GM12878 (cell line): Measurements from ENCODE around the gene ROPN1B. TPM values are rescaled to one million over a fixed set of nuclear protein-coding genes. Genes with fewer than 3 reads are reported as not detected.

Source experiments
- ATAC-seq: fragments of 200-7000 bp; cut with Tn5 transposase; 3 replicates; pipeline ENCODE4 v1.9.1; 2020; ENCODE audit warnings: mild to moderate bottlenecking, moderate library complexity
- BruUV-seq: library from RNA; stranded (reverse); fragments of 400-500 nt; replicated peaks from 2 replicates; lab custom pipeline; 2021; lab: Mats Ljungman, UMichigan
- CTCF ChIA-PET: fragments of 300-600 bp; sonication (Branson Sonifier 250); formaldehyde crosslinking; extraction: SDS; loops from one replicate; lab custom pipeline; 2021; ENCODE audit warnings: inconsistent platforms; lab: Yijun Ruan, JAX
- POLR2A ChIA-PET: fragments of 350-600 bp; formaldehyde crosslinking; extraction: SDS; loops from one replicate; lab custom pipeline; 2021; ENCODE audit warnings: inconsistent platforms; lab: Charles Lee
- RAD21 ChIA-PET: fragments of 300-600 bp; sonication (Branson Sonifier 250); formaldehyde crosslinking; loops from one replicate; lab custom pipeline; 2023; ENCODE audit warnings: antibody characterized with exemption; ENCODE audit not compliant: unreplicated experiment; lab: Charles Lee
- SMC1A ChIA-PET: fragments of 300-600 bp; sonication (Branson Sonifier 250); formaldehyde crosslinking; loops from one replicate; lab custom pipeline; 2023; ENCODE audit not compliant: unreplicated experiment, uncharacterized antibody; lab: Charles Lee
- DNase-seq: peaks from one replicate; pipeline ENCODE4 v3.0.0-alpha.2; 2011; ENCODE audit warnings: low read depth, low spot score
- FAIRE-seq: peaks from 3 replicates; lab custom pipeline; 2011; peaks lifted over from hg19 to GRCh38; lab: Jason Lieb, UNC
- H2AFZ ChIP-seq: 2 replicates; pipeline ENCODE4 v1.6.0; 2011; ENCODE audit warnings: low read depth, low read length, control low read depth; ENCODE audit not compliant: control insufficient read depth
- H3K27ac ChIP-seq: 2 replicates; pipeline ENCODE4 v1.5.1; 2011; ENCODE audit warnings: control low read depth; ENCODE audit not compliant: control insufficient read depth, insufficient read depth
- H3K27me3 ChIP-seq, 2 experiments: replicated peaks in 1 of 2; 2 replicates each; pipeline versions ENCODE4 v1.6.0 to v1.6.1; 2011; ENCODE audit warnings: low read length in 1 of 2; ENCODE audit not compliant: control insufficient read depth in 2 of 2, insufficient read depth in 2 of 2
- H3K36me3 ChIP-seq, 2 experiments: 2 replicates each; pipeline ENCODE4 v1.5.1; 2011; ENCODE audit warnings: low read length in 1 of 2; ENCODE audit not compliant: control insufficient read depth in 2 of 2, insufficient read depth in 2 of 2
- H3K4me1 ChIP-seq: 2 replicates; pipeline ENCODE4 v1.6.1; 2011; ENCODE audit warnings: mild to moderate bottlenecking, low read length, moderate library complexity, mixed read lengths; ENCODE audit not compliant: control insufficient read depth, insufficient read depth
- H3K4me2 ChIP-seq: 2 replicates; pipeline ENCODE4 v1.6.0; 2011; ENCODE audit warnings: control low read depth; ENCODE audit not compliant: control insufficient read depth, insufficient read depth
- H3K4me3 ChIP-seq: fragments of 200-600 bp; sonication (generic); 2 replicates; pipeline ENCODE4 v1.5.1; 2016
- H3K79me2 ChIP-seq: 2 replicates; pipeline ENCODE4 v1.6.0; 2011; ENCODE audit warnings: low read length; ENCODE audit not compliant: control insufficient read depth, insufficient read depth
- H3K9ac ChIP-seq: 2 replicates; pipeline ENCODE4 v1.8.0; 2011; ENCODE audit warnings: low read length, control low read depth, mixed read lengths; ENCODE audit not compliant: control insufficient read depth, insufficient read depth
- H3K9me3 ChIP-seq: replicated peaks from 3 replicates; pipeline ENCODE4 v1.5.1; 2011; ENCODE audit warnings: mild to moderate bottlenecking, low read length; ENCODE audit not compliant: control insufficient read depth, insufficient read depth
- H4K20me1 ChIP-seq: 2 replicates; pipeline ENCODE4 v1.6.0; 2011; ENCODE audit not compliant: control insufficient read depth, insufficient read depth
- ATF2 ChIP-seq: IDR thresholded peaks from 2 replicates; pipeline ENCODE4 v1.6.1; 2012; ENCODE audit warnings: low read length, inconsistent platforms
- ATF7 ChIP-seq: fragments of 450-650 bp; IDR thresholded peaks from 2 replicates; pipeline ENCODE4 v1.6.1; 2016; ENCODE audit warnings: low read depth, mild to moderate bottlenecking
- BRCA1 ChIP-seq: IDR thresholded peaks from 2 replicates; pipeline ENCODE4 v1.6.1; 2011; ENCODE audit warnings: low read depth, low read length, improper control_type of control experiment
- CREB1 ChIP-seq: IDR thresholded peaks from 2 replicates; pipeline ENCODE4 v1.6.1; 2012; ENCODE audit warnings: low read depth, mild to moderate bottlenecking, inconsistent platforms
- CTCF ChIP-seq, 3 experiments: IDR thresholded peaks in 2 of 3; conservative IDR thresholded peaks in 1 of 3; 2 replicates each; pipeline ENCODE4 v1.5.1; 2011; ENCODE audit warnings: low read depth in 3 of 3, low read length in 3 of 3, mild to moderate bottlenecking in 3 of 3, control low read depth in 2 of 3, moderate library complexity in 2 of 3, inconsistent platforms in 1 of 3, mixed read lengths in 1 of 3; ENCODE audit not compliant: control insufficient read depth in 2 of 3, insufficient read depth in 1 of 3; ENCODE audit errors: extremely low read depth in 1 of 3
- JUND ChIP-seq: IDR thresholded peaks from 2 replicates; pipeline ENCODE4 v1.6.1; 2012; ENCODE audit warnings: low read depth, mild to moderate bottlenecking, low read length, improper control_type of control experiment, moderate library complexity
- MTA3 ChIP-seq: IDR thresholded peaks from 2 replicates; pipeline ENCODE4 v1.6.1; 2012; ENCODE audit warnings: low read length, inconsistent platforms, borderline replicate concordance
- NFIC ChIP-seq: IDR thresholded peaks from 2 replicates; pipeline ENCODE4 v1.6.1; 2012; ENCODE audit warnings: low read depth, mild to moderate bottlenecking, inconsistent platforms, low read length, moderate library complexity
- PAX8 ChIP-seq: fragments of 450-650 bp; IDR thresholded peaks from 2 replicates; pipeline ENCODE4 v1.6.1; 2017; ENCODE audit warnings: mild to moderate bottlenecking, moderate library complexity
- SPI1 ChIP-seq: IDR thresholded peaks from 2 replicates; pipeline ENCODE4 v1.6.1; 2011; ENCODE audit warnings: low read depth, mild to moderate bottlenecking, low read length, moderate library complexity, borderline replicate concordance; ENCODE audit not compliant: insufficient read depth
- USF2 ChIP-seq: IDR thresholded peaks from 2 replicates; pipeline ENCODE4 v1.6.1; 2011; ENCODE audit warnings: low read depth, low read length, improper control_type of control experiment, borderline replicate concordance
- ZBTB11 ChIP-seq: fragments of 450-650 bp; formaldehyde crosslinking; IDR thresholded peaks from 2 replicates; pipeline ENCODE4 v1.5.0; 2022; ENCODE audit warnings: mild to moderate bottlenecking, missing genetic modification characterization
- WGBS: methylation state at CpG from one replicate; pipeline ENCODE4 v1.1.6; 2016; ENCODE audit warnings: low lambda C conversion rate; ENCODE audit not compliant: insufficient replicate concordance, insufficient coverage; ENCODE audit errors: missing lambda C conversion rate; 5-methylcytosine and 5-hydroxymethylcytosine counted together
- in situ Hi-C: fragments of 300-500 bp; cut with MboI; formaldehyde crosslinking; loops from 9 replicates; pipeline ENCODE4 v1.14.3; 2018; ENCODE audit warnings: mixed read lengths
- intact Hi-C: fragments of 100-400 bp; cut with micrococcal nuclease; formaldehyde crosslinking; loops from one replicate; pipeline ENCODE4 v1.14.2; 2022; ENCODE audit not compliant: unreplicated experiment
- polyA plus RNA-seq, 11 experiments: library from polyadenylated mRNA; depleted of rRNA in 4 of 11; unstranded in 6 of 11; stranded (reverse) in 5 of 11; fragments of >200 nt; fragmentation: Nextera tagmentation in 4 of 11; fragmentation: Illumina TruSeq in 1 of 11; extraction: Ambion mirVana in 4 of 11; extraction: Trizol in 1 of 11; gene quantifications; 1 replicate in 1 of 11; 2 replicates in 10 of 11; pipeline versions ENCODE4 v1.2.1 to v1.2.3, GENCODE V29; 2011 to 2016; ENCODE audit warnings: inconsistent platforms in 2 of 11, missing spikeins in 2 of 11, low read depth in 1 of 11
- total RNA-seq, 4 experiments: library from RNA; depleted of rRNA in 3 of 4; stranded (reverse); fragments of >200 nt in 3 of 4; fragmentation: Illumina TruSeq in 1 of 4; extraction: Trizol in 1 of 4; gene quantifications; 2 replicates each; pipeline versions ENCODE4 v1.2.1 to v1.2.3, GENCODE V29; 2013 to 2021

ROPN1B gene
- total and polyA plus RNA-seq, 10 of the 15 experiments (the other 5 are each of a cell fraction or from before 2014, with no cell fraction given), result not detected

- TF ChIP-seq ZBTB11 (CRISPR knock-in tag) (no peak), PAX8 (no peak), CTCF (IDR thresholded peaks at IDR 0.05 in 2 of 3, conservative IDR thresholded peaks at IDR 0.05 in 1 of 3; ENCODE audit: control insufficient read depth in 2 of 3, extremely low read depth in 1 of 3, insufficient read depth in 1 of 3, low read depth in 3 of 3, low read length in 3 of 3) (no peak), MTA3 (no peak), NFIC (no peak), ATF7 (no peak), JUND (no peak)
These were observed 49.6 kb downstream of the ROPN1B start (continued) for GRCh38 chr3:126018545-126018944.

- Histone ChIP-seq H3K27me3 (no peaks in the 10 kb centered on the region), H3K4me2 (no peak overlapping the region), H3K9me3 (no peaks in the 10 kb centered on the region), H3K79me2 (no peaks in the 10 kb centered on the region), H2AFZ (no peak overlapping the region), H3K4me3 (no peak overlapping the region), H3K4me1 (no peaks in the 10 kb centered on the region), H4K20me1 (no peaks in the 10 kb centered on the region), H3K9ac (no peak overlapping the region), H3K27ac (no peak overlapping the region), H3K36me3 (no peaks in the 10 kb centered on the region; a peak in 2 of 4 replicates)
- 88% methylated on average over 7 of the region's 7 CpGs for WGBS
- FAIRE-seq (no peak), ATAC-seq (no peak), DNase-seq (no peak)
- ChIA-PET SMC1A (no interaction called here), CTCF (no interaction called here), POLR2A (no interaction called here), RAD21 (no interaction called here)
- TF ChIP-seq USF2, result no peak
- no peak for TF ChIP-seq CREB1
- no peak for TF ChIP-seq ATF2
- TF ChIP-seq SPI1, result peak; percentile 39; the same call in 1 of the 2 replicates
- TF ChIP-seq BRCA1, result no peak
- in situ Hi-C loops (no loop called here), intact Hi-C loops (no loop called here)
- BruUV-seq, result no TSS peak
These were observed 50.0 kb downstream of the ROPN1B start for GRCh38 chr3:126018995-126019394.
